Erythroblast (primary cell): Measurements from ENCODE around the gene BEAN1.

ENCODE experiments used
- GATA1 ChIP-seq: IDR thresholded peaks from 2 replicates; pipeline ENCODE4 v1.6.1; 2011; ENCODE audit warnings: low read depth, mild to moderate bottlenecking, control low read depth, low read length, moderate library complexity
- POLR2A ChIP-seq: IDR thresholded peaks from 2 replicates; pipeline ENCODE4 v1.6.1; 2011; ENCODE audit warnings: mild to moderate bottlenecking, low read length

DNA sequence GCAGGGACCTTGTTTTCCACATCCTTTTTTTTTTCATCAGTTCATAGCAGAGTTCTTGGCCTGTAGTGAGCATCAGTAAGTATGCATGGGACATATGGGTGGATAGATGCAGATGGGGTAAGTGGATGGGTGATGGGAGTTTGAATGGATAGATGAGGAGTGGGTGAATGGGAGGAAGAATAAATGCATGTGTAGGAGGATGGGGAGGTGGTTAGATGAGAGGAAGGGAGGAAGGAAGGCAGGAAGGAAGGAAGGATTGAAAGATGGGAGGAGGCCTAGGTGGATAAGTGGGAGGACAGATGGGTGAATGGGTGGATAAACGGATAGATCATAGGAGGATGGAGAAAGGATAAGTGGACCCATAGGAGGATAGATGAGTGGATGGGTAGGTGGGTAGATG, 3.9 kb upstream of the BEAN1 start:
- TF ChIP-seq POLR2A (no peak), GATA1 (no peak)
